B cell (primary cell): Measurements from ENCODE around the gene FURIN. TPM values are rescaled to one million over a fixed set of nuclear protein-coding genes. Genes with fewer than 3 reads are reported as not detected.
A peak's percentile ranks its signal among the peaks of the same experiment; 100 is the strongest.

Source experiments
- ATAC-seq: fragments of 200-7000 bp; cut with Tn5 transposase; one replicate; pipeline ENCODE4 v1.10.0; 2021; ENCODE audit warnings: low read depth, mild to moderate bottlenecking, moderate number of reproducible peaks, moderate library complexity
- CTCF ChIA-PET: fragments of 350-600 bp; sonication (Branson Sonifier 250); formaldehyde crosslinking; loops from one replicate; lab custom pipeline; 2021; ENCODE audit warnings: antibody characterized with exemption, inconsistent platforms; lab: Charles Lee
- POLR2A ChIA-PET: fragments of 350-600 bp; sonication (Branson Sonifier 250); formaldehyde crosslinking; loops from one replicate; lab custom pipeline; 2021; ENCODE audit warnings: antibody characterized with exemption; lab: Charles Lee
- DNase-seq: peaks from one replicate; pipeline ENCODE4 v3.0.0; 2013
- H2AFZ ChIP-seq: 2 replicates; pipeline ENCODE4 v1.6.1; 2012; ENCODE audit warnings: mild to moderate bottlenecking, low read depth, low read length; ENCODE audit not compliant: insufficient read depth, poor library complexity, severe bottlenecking
- H3K27ac ChIP-seq, 2 donors: 1 replicate in 1 of 2; 2 replicates in 1 of 2; pipeline ENCODE4 v1.5.1; 2012 to 2013; ENCODE audit warnings: low read length in 2 of 2, mild to moderate bottlenecking in 2 of 2, moderate library complexity in 1 of 2
- H3K27me3 ChIP-seq, 4 experiments: fragments of 200-600 bp in 1 of 4; sonication (generic) in 1 of 4; replicated peaks in 1 of 4; 1 replicate in 2 of 4; 2 replicates in 2 of 4; pipeline versions ENCODE4 v1.6.1 to v1.7.0; 2013 to 2016; ENCODE audit warnings: low read length in 3 of 4, mild to moderate bottlenecking in 2 of 4, mixed read lengths in 1 of 4, moderate library complexity in 1 of 4; ENCODE audit not compliant: insufficient read depth in 4 of 4, control insufficient read depth in 3 of 4; ENCODE audit errors: control extremely low read depth in 1 of 4
- H3K36me3 ChIP-seq, 2 experiments: replicated peaks in 1 of 2; 1 replicate in 1 of 2; 2 replicates in 1 of 2; pipeline versions ENCODE4 v1.6.1 to v1.7.1; 2013; ENCODE audit warnings: low read length in 1 of 2; ENCODE audit not compliant: insufficient read depth in 2 of 2, control insufficient read depth in 1 of 2; ENCODE audit errors: control extremely low read depth in 1 of 2, extremely low read depth in 1 of 2
- H3K4me1 ChIP-seq, 2 donors: fragments of 200-600 bp in 1 of 2; sonication (generic) in 1 of 2; 1 replicate in 1 of 2; 2 replicates in 1 of 2; pipeline versions ENCODE4 v1.5.1 to v1.6.1; 2013 to 2017; ENCODE audit warnings: low read length in 2 of 2; ENCODE audit not compliant: control insufficient read depth in 2 of 2, insufficient read depth in 2 of 2
- H3K4me2 ChIP-seq: replicated peaks from 2 replicates; pipeline ENCODE3; 2012; ENCODE audit warnings: mild to moderate bottlenecking, low read depth, low read length; ENCODE audit not compliant: poor library complexity, severe bottlenecking
- H3K4me3 ChIP-seq, 5 experiments: fragments of 200-600 bp in 1 of 5; sonication (generic) in 1 of 5; 1 replicate in 3 of 5; 2 replicates in 2 of 5; pipeline versions ENCODE4 v1.5.1 to v1.7.0; 2011 to 2016; ENCODE audit warnings: low read length in 4 of 5, mild to moderate bottlenecking in 4 of 5, low read depth in 2 of 5, control low read depth in 1 of 5, moderate library complexity in 1 of 5; ENCODE audit not compliant: insufficient read depth in 1 of 5; ENCODE audit errors: control extremely low read depth in 1 of 5, extremely low read depth in 1 of 5
- H3K79me2 ChIP-seq: fragments of 200-600 bp; sonication (generic); one replicate; pipeline ENCODE4 v1.6.0; 2016; ENCODE audit warnings: low read length; ENCODE audit not compliant: control insufficient read depth, insufficient read depth
- H3K9ac ChIP-seq: fragments of 200-600 bp; sonication (generic); 2 replicates; pipeline ENCODE4 v1.6.1; 2017; ENCODE audit warnings: mild to moderate bottlenecking, low read length, moderate library complexity
- H3K9me3 ChIP-seq, 3 donors: one replicate each; pipeline versions ENCODE4 v1.6.1 to v1.7.1; 2013; ENCODE audit warnings: low read length in 2 of 3; ENCODE audit not compliant: control insufficient read depth in 2 of 3, insufficient read depth in 1 of 3; ENCODE audit errors: control extremely low read depth in 1 of 3
- H4K20me1 ChIP-seq: 2 replicates; pipeline ENCODE4 v1.6.0; 2012; ENCODE audit warnings: mild to moderate bottlenecking, low read length; ENCODE audit not compliant: insufficient read depth, control insufficient read depth, poor library complexity, severe bottlenecking
- H3K27ac Mint-ChIP-seq: one replicate; pipeline ENCODE4 v1.8.0; 2021; ENCODE audit warnings: mixed read lengths
- H3K27me3 Mint-ChIP-seq: one replicate; pipeline ENCODE4 v1.8.0; 2021; ENCODE audit warnings: mixed read lengths
- H3K4me1 Mint-ChIP-seq: one replicate; pipeline ENCODE4 v1.8.0; 2021; ENCODE audit warnings: mixed read lengths
- H3K4me3 Mint-ChIP-seq: one replicate; pipeline ENCODE4 v1.8.0; 2021; ENCODE audit warnings: mixed read lengths
- H3K9me3 Mint-ChIP-seq: one replicate; pipeline ENCODE4 v1.8.0; 2022; ENCODE audit warnings: mixed read lengths; ENCODE audit not compliant: insufficient read depth
- CTCF ChIP-seq: fragments of 200-600 bp; IDR thresholded peaks from one replicate; pipeline ENCODE4 v1.8.0; 2022; ENCODE audit warnings: antibody characterized with exemption, mild to moderate bottlenecking
- EZH2 ChIP-seq: IDR thresholded peaks from 2 replicates; pipeline ENCODE4 v1.6.1; 2012; ENCODE audit warnings: borderline replicate concordance, low read depth, mild to moderate bottlenecking, moderate library complexity, low read length; ENCODE audit not compliant: insufficient read depth, poor library complexity, severe bottlenecking
- WGBS: methylation state at CpG from one replicate; pipeline ENCODE4 v1.1.5; 2013; ENCODE audit warnings: missing lambda C conversion rate; ENCODE audit not compliant: insufficient coverage; 5-methylcytosine and 5-hydroxymethylcytosine counted together
- intact Hi-C: fragments of 100-400 bp; cut with micrococcal nuclease; formaldehyde crosslinking; loops from one replicate; pipeline ENCODE4 v1.10.0; 2022
- polyA minus RNA-seq: library from RNA; depleted of rRNA, polyadenylated mRNA; stranded (reverse); fragments of >200 nt; gene quantifications from 2 replicates; pipeline ENCODE4 v1.2.3, GENCODE V29; 2012
- polyA plus RNA-seq: library from polyadenylated mRNA; depleted of rRNA; stranded (reverse); fragments of >200 nt; gene quantifications from 2 replicates; pipeline ENCODE4 v1.2.3, GENCODE V29; 2012
- total RNA-seq, 2 donors: library from RNA; stranded (reverse); fragments of 120-200 nt in 1 of 2; gene quantifications; 1 replicate in 1 of 2; 2 replicates in 1 of 2; pipeline versions ENCODE4 v1.2.3 to v1.2.4, GENCODE V29; 2013 to 2022

FURIN gene
- 66.7 and 68.9 TPM in 2 replicates for total RNA-seq
- 21.8 TPM for total RNA-seq (2013)
- 26.4 and 31.6 TPM in 2 replicates for polyA plus RNA-seq
- 55.4 and 80.3 TPM in 2 replicates for polyA minus RNA-seq

GRCh38 chr15:90868261-90868689 lies at the start of gene FURIN:
Gene FURIN (plus strand): TSS chr15:90868588. CDS start chr15:90875741, 7,153 bp downstream.
- Histone ChIP-seq H3K27me3 (no peaks in the 10 kb centered on the region), H4K20me1 (peaks cover 13% of the 10 kb centered on the region), H3K9ac (peak within 1 kb of the TSS; percentile 1), H2AFZ (no peak within 1 kb of the TSS), H3K4me1 (peaks cover 31 to 40% of the 10 kb centered on the region in 2 donors), H3K27ac (peak within 1 kb of the TSS in 1 of 2 donors; percentile 32), H3K36me3 (no peaks in the 10 kb centered on the region), H3K9me3 (no peaks in the 10 kb centered on the region), H3K4me3 (no peak within 1 kb of the TSS), H3K4me2 (peak within 1 kb of the TSS; percentile 98), H3K79me2 (peaks cover 14% of the 10 kb centered on the region)
- CTCF ChIA-PET, result interaction anchor here (0.7 to 1.6 kb wide), 4 partner anchors 17 to 562 kb away, joined by 3 to 9 read pairs (median 4); partner anchors contain the start of gene FES
- no peaks in the 10 kb centered on the region for H3K27me3 Mint-ChIP-seq
- DNase-seq (no peak), ATAC-seq (no peak)
- peaks cover 42% of the 10 kb centered on the region for H3K4me1 Mint-ChIP-seq
- 90% methylated on average over 5 of the region's 6 CpGs for WGBS
- POLR2A ChIA-PET, result interaction anchor here (0.8 kb wide), 1 partner anchor 41 kb away, joined by 3 read pairs; no protein-coding TSS in a partner anchor
- H3K27ac Mint-ChIP-seq, result peak within 1 kb of the TSS; percentile 95
- no peak for TF ChIP-seq EZH2
- no peak for TF ChIP-seq CTCF
- H3K4me3 Mint-ChIP-seq, result peak within 1 kb of the TSS; percentile 92
- intact Hi-C loops, result no loop called here
- H3K9me3 Mint-ChIP-seq, result no peaks in the 10 kb centered on the region

- H3K36me3 ChIP-seq, result no peaks in the 10 kb centered on the region
- ChIA-PET CTCF (interaction anchor here (0.6 to 3.8 kb wide), 8 partner anchors 13 to 66 kb away, joined by 3 to 72 read pairs (median 9); partner anchors contain the start of genes FES and FURIN), POLR2A (interaction anchor here (1.4 to 2.0 kb wide), 2 partner anchors 20 to 52 kb away, joined by 5 to 10 read pairs; no protein-coding TSS in a partner anchor)
- Mint-ChIP-seq H3K27ac (peak overlapping the region; percentile 15), H3K4me1 (peaks cover 52% of the 10 kb centered on the region), H3K4me3 (no peak overlapping the region), H3K9me3 (no peaks in the 10 kb centered on the region), H3K27me3 (no peaks in the 10 kb centered on the region)
- H3K27ac ChIP-seq, result no peak overlapping the region
- no peak overlapping the region for H3K4me2 ChIP-seq
- H3K4me3 ChIP-seq, result no peak overlapping the region
- H3K9me3 ChIP-seq, result no peaks in the 10 kb centered on the region
- peaks cover 21 to 40% of the 10 kb centered on the region in 2 donors for H3K4me1 ChIP-seq
- ATAC-seq, result no peak
- H3K79me2 ChIP-seq, result no peaks in the 10 kb centered on the region
- H3K27me3 ChIP-seq, result no peaks in the 10 kb centered on the region
- DNase-seq, result no peak
- TF ChIP-seq CTCF (no peak), EZH2 (no peak)
- 66% methylated on average over 6 of the region's 6 CpGs for WGBS
- no peaks in the 10 kb centered on the region for H4K20me1 ChIP-seq
- H2AFZ ChIP-seq, result no peak overlapping the region
- intact Hi-C loops, result loop anchor here (2.0 kb wide), 2 partner anchors 19 to 33 kb away; no protein-coding TSS in a partner anchor
- H3K9ac ChIP-seq, result no peak overlapping the region
Observed at GRCh38 chr15:90819390-90819789, 49.0 kb upstream of the FURIN start.
